HCT116 (cell line): Measurements from ENCODE around the gene CACNB2. TPM values are rescaled to one million over a fixed set of nuclear protein-coding genes. Genes with fewer than 3 reads are reported as not detected.

Experiments used
- ATAC-seq: fragments of 200-7000 bp; cut with Tn5 transposase; 2 replicates; pipeline ENCODE4 v1.9.1; 2020; ENCODE audit warnings: mild to moderate bottlenecking, moderate library complexity
- BruUV-seq: library from RNA; stranded (reverse); fragments of 400-500 nt; replicated peaks from 2 replicates; lab custom pipeline; 2021; lab: Mats Ljungman, UMichigan
- CTCF ChIA-PET: fragments of 300-600 bp; sonication (Branson Sonifier 250); formaldehyde crosslinking; loops from one replicate; lab custom pipeline; 2021; ENCODE audit warnings: antibody characterized with exemption; lab: Charles Lee
- POLR2A ChIA-PET: fragments of 300-600, 350-600 bp; sonication (Branson Sonifier 250); formaldehyde crosslinking; loops from one replicate; lab custom pipeline; 2021; ENCODE audit warnings: antibody characterized with exemption; lab: Charles Lee
- RAD21 ChIA-PET, 2 experiments: fragments of 300-600 bp; sonication (Branson Sonifier 250); formaldehyde crosslinking; loops; one replicate each; lab custom pipeline; 2023; ENCODE audit warnings: low total read pairs in 2 of 2; ENCODE audit not compliant: uncharacterized antibody in 2 of 2, unreplicated experiment in 2 of 2, low non-redundant PET in 1 of 2; lab: Charles Lee
- DNase-seq: peaks from one replicate; pipeline ENCODE4 v3.0.0-alpha.2; 2010; ENCODE audit warnings: low read depth, low spot score
- H2AFZ ChIP-seq: fragments of 200-600 bp; shearing (Covaris generic), sonication (generic); 2 replicates; pipeline ENCODE4 v1.6.1; 2017; ENCODE audit warnings: low read depth, mixed run types, mixed read lengths, antibody characterized with exemption, low read length; ENCODE audit not compliant: poor library complexity, severe bottlenecking
- H3K27ac ChIP-seq: 2 replicates; pipeline ENCODE4 v1.5.1; 2012; ENCODE audit warnings: low read depth, low read length
- H3K27me3 ChIP-seq: fragments of 200-600 bp; sonication (generic); 2 replicates; pipeline ENCODE4 v1.6.1; 2016; ENCODE audit warnings: mixed run types, low read length, mixed read lengths; ENCODE audit not compliant: insufficient read depth
- H3K36me3 ChIP-seq, 2 experiments: fragments of 200-500 bp in 1 of 2; fragments of 200-600 bp in 1 of 2; sonication (Bioruptor generic) in 1 of 2; sonication (generic) in 1 of 2; 2 replicates each; pipeline versions ENCODE4 v1.5.1 to v1.6.1; 2014 to 2016; ENCODE audit warnings: low read length in 2 of 2, inconsistent platforms in 1 of 2, mixed read lengths in 1 of 2, mixed run types in 1 of 2; ENCODE audit not compliant: insufficient read depth in 2 of 2, control insufficient read depth in 1 of 2
- H3K4me1 ChIP-seq, 2 experiments: fragments of 200-600 bp in 1 of 2; sonication (generic) in 1 of 2; 2 replicates each; pipeline versions ENCODE4 v1.5.1 to v1.6.1; 2012 to 2017; ENCODE audit warnings: low read length in 2 of 2, inconsistent platforms in 1 of 2, mild to moderate bottlenecking in 1 of 2, mixed read lengths in 1 of 2, mixed run types in 1 of 2, moderate library complexity in 1 of 2; ENCODE audit not compliant: insufficient read depth in 2 of 2, control insufficient read depth in 1 of 2
- H3K4me2 ChIP-seq: fragments of 200-600 bp; sonication (generic); 2 replicates; pipeline ENCODE4 v1.6.1; 2017; ENCODE audit warnings: mixed run types, low read length, mixed read lengths
- H3K4me3 ChIP-seq, 2 experiments: fragments of 200-600 bp in 1 of 2; sonication (generic) in 1 of 2; replicated peaks in 1 of 2; 2 replicates each; pipeline ENCODE4 v1.5.1; 2011 to 2016; ENCODE audit warnings: low read length in 2 of 2, control low read depth in 1 of 2, low read depth in 1 of 2, mild to moderate bottlenecking in 1 of 2, mixed read lengths in 1 of 2, mixed run types in 1 of 2
- H3K79me2 ChIP-seq: fragments of 200-600 bp; sonication (generic); 2 replicates; pipeline ENCODE4 v1.6.1; 2017; ENCODE audit warnings: mild to moderate bottlenecking, mixed run types, low read length, moderate library complexity, mixed read lengths; ENCODE audit not compliant: insufficient read depth
- H3K9ac ChIP-seq: fragments of 200-600 bp; sonication (generic); 2 replicates; pipeline ENCODE4 v1.6.1; 2016; ENCODE audit warnings: low read length, mixed read lengths
- H3K9me2 ChIP-seq: fragments of 200-600 bp; sonication (generic), shearing (Covaris generic); 2 replicates; pipeline ENCODE4 v1.6.1; 2017; ENCODE audit warnings: mixed run types, mild to moderate bottlenecking, moderate library complexity; ENCODE audit not compliant: insufficient read depth
- H3K9me3 ChIP-seq, 2 experiments: fragments of 200-500 bp in 1 of 2; fragments of 200-600 bp in 1 of 2; sonication (Bioruptor generic) in 1 of 2; sonication (generic) in 1 of 2; 2 replicates each; pipeline ENCODE4 v1.6.1; 2014 to 2017; ENCODE audit warnings: low read length in 2 of 2, mixed read lengths in 2 of 2, inconsistent platforms in 1 of 2, low read depth in 1 of 2, mild to moderate bottlenecking in 1 of 2, mixed run types in 1 of 2, moderate library complexity in 1 of 2; ENCODE audit not compliant: control insufficient read depth in 1 of 2, insufficient read depth in 1 of 2
- H4K20me1 ChIP-seq: fragments of 200-600 bp; sonication (generic), shearing (Covaris generic); 2 replicates; pipeline ENCODE4 v1.6.1; 2017; ENCODE audit warnings: mixed run types, mild to moderate bottlenecking, moderate library complexity; ENCODE audit not compliant: insufficient read depth
- ATF3 ChIP-seq: IDR thresholded peaks from 2 replicates; pipeline ENCODE4 v1.6.1; 2012
- CEBPB ChIP-seq: IDR thresholded peaks from 2 replicates; pipeline ENCODE4 v1.6.1; 2012; ENCODE audit warnings: low read depth
- CTCF ChIP-seq, 3 experiments: fragments of 200-600 bp in 1 of 3; sonication (generic) in 1 of 3; IDR thresholded peaks in 2 of 3; conservative IDR thresholded peaks in 1 of 3; 2 replicates each; pipeline ENCODE4 v1.5.1; 2012 to 2017; ENCODE audit warnings: low read depth in 2 of 3, low read length in 2 of 3, antibody characterized with exemption in 1 of 3, borderline replicate concordance in 1 of 3, control low read depth in 1 of 3, mild to moderate bottlenecking in 1 of 3, mixed read lengths in 1 of 3, mixed run types in 1 of 3, moderate library complexity in 1 of 3; ENCODE audit not compliant: insufficient read depth in 1 of 3
- EGR1 ChIP-seq: IDR thresholded peaks from 2 replicates; pipeline ENCODE4 v1.6.1; 2012; ENCODE audit warnings: low read depth
- EZH2phosphoT487 ChIP-seq: fragments of 200-600 bp; IDR thresholded peaks from 2 replicates; pipeline ENCODE4 v1.6.1; 2018; ENCODE audit warnings: antibody characterized with exemption, borderline replicate concordance
- FOSL1 ChIP-seq: IDR thresholded peaks from 2 replicates; pipeline ENCODE4 v1.6.1; 2012; ENCODE audit warnings: low read depth
- JUND ChIP-seq: IDR thresholded peaks from 2 replicates; pipeline ENCODE4 v1.6.1; 2012
- POLR2A ChIP-seq: IDR thresholded peaks from 2 replicates; pipeline ENCODE4 v1.7.0; 2011; ENCODE audit warnings: borderline replicate concordance; ENCODE audit not compliant: insufficient read depth, insufficient read length; ENCODE audit errors: extremely low read depth
- RAD21 ChIP-seq: IDR thresholded peaks from 2 replicates; pipeline ENCODE4 v1.6.1; 2012; ENCODE audit warnings: low read depth, mild to moderate bottlenecking
- SIN3A ChIP-seq: IDR thresholded peaks from 2 replicates; pipeline ENCODE4 v1.6.1; 2012; ENCODE audit warnings: low read depth
- YY1 ChIP-seq: IDR thresholded peaks from 2 replicates; pipeline ENCODE4 v1.6.1; 2011; ENCODE audit warnings: low read length, low read depth, moderate library complexity, mild to moderate bottlenecking; ENCODE audit not compliant: insufficient replicate concordance; ENCODE audit errors: extremely low read depth
- ZBTB33 ChIP-seq: IDR thresholded peaks from 2 replicates; pipeline ENCODE4 v1.6.1; 2011; ENCODE audit warnings: mild to moderate bottlenecking, low read length, moderate library complexity; ENCODE audit not compliant: insufficient replicate concordance; ENCODE audit errors: extremely low read depth
- intact Hi-C: fragments of 100-400 bp; cut with micrococcal nuclease; formaldehyde crosslinking; loops from 2 replicates; pipeline ENCODE4 v1.10.0; 2022
- total RNA-seq: library from RNA; stranded (reverse); gene quantifications from one replicate; pipeline ENCODE4 v1.2.1, GENCODE V29; 2021; ENCODE audit not compliant: unreplicated experiment

The CACNB2 gene
- total RNA-seq, 1 experiment from 2014 or later = 0.71 TPM

GRCh38 chr10:18456984-18457383 is 316.8 kb downstream of the CACNB2 start:
- Histone ChIP-seq H3K79me2 (no peaks in the 10 kb centered on the region), H3K4me3 (no peak overlapping the region), H3K27me3 (peaks cover 5% of the 10 kb centered on the region; the same call in 1 of the 2 replicates), H3K9me3 (no peaks in the 10 kb centered on the region), H3K4me1 (no peaks in the 10 kb centered on the region), H4K20me1 (no peaks in the 10 kb centered on the region), H2AFZ (no peak overlapping the region), H3K27ac (no peak overlapping the region), H3K4me2 (no peak overlapping the region), H3K9ac (no peak overlapping the region), H3K9me2 (no peaks in the 10 kb centered on the region), H3K36me3 (no peaks in the 10 kb centered on the region; a peak in 1 of 4 replicates)
- no TSS peak for BruUV-seq
- DNase-seq (no peak), ATAC-seq (no peak)
- RAD21 ChIA-PET = no interaction called here
- TF ChIP-seq POLR2A (no peak), EZH2phosphoT487 (no peak), YY1 (no peak), ZBTB33 (no peak), RAD21 (no peak), CTCF (IDR thresholded peaks at IDR 0.05 in 2 of 3, conservative IDR thresholded peaks at IDR 0.05 in 1 of 3; ENCODE audit: borderline replicate concordance in 1 of 3, insufficient read depth in 1 of 3, low read depth in 2 of 3, low read length in 2 of 3) (no peak), FOSL1 (no peak), ATF3 (no peak), JUND (no peak), EGR1 (no peak), SIN3A (no peak), CEBPB (no peak)
- POLR2A ChIA-PET = no interaction called here
- intact Hi-C loops = no loop called here
- CTCF ChIA-PET = no interaction called here
